Cardiac fibroblast (primary cell): Measurements from ENCODE around the gene TSPAN9.

Experiments used
- DNase-seq, 2 donors: peaks; one replicate each; pipeline versions ENCODE4 v3.0.0 to v3.0.0-alpha.2; 2010; ENCODE audit warnings: low read depth in 2 of 2
- H3K4me3 ChIP-seq, 2 donors: replicated peaks in 1 of 2; 1 replicate in 1 of 2; 2 replicates in 1 of 2; pipeline ENCODE4 v1.5.1; 2011; ENCODE audit warnings: low read depth in 2 of 2, low read length in 2 of 2, mild to moderate bottlenecking in 2 of 2, moderate library complexity in 1 of 2
- TF ChIP-seq, protein P1 (sequence below): IDR thresholded peaks from one replicate; pipeline ENCODE4 v1.5.1; 2011; ENCODE audit warnings: low read depth, mild to moderate bottlenecking, low read length, inconsistent platforms

TSPAN9 gene, protein sequence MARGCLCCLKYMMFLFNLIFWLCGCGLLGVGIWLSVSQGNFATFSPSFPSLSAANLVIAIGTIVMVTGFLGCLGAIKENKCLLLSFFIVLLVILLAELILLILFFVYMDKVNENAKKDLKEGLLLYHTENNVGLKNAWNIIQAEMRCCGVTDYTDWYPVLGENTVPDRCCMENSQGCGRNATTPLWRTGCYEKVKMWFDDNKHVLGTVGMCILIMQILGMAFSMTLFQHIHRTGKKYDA

DNA sequence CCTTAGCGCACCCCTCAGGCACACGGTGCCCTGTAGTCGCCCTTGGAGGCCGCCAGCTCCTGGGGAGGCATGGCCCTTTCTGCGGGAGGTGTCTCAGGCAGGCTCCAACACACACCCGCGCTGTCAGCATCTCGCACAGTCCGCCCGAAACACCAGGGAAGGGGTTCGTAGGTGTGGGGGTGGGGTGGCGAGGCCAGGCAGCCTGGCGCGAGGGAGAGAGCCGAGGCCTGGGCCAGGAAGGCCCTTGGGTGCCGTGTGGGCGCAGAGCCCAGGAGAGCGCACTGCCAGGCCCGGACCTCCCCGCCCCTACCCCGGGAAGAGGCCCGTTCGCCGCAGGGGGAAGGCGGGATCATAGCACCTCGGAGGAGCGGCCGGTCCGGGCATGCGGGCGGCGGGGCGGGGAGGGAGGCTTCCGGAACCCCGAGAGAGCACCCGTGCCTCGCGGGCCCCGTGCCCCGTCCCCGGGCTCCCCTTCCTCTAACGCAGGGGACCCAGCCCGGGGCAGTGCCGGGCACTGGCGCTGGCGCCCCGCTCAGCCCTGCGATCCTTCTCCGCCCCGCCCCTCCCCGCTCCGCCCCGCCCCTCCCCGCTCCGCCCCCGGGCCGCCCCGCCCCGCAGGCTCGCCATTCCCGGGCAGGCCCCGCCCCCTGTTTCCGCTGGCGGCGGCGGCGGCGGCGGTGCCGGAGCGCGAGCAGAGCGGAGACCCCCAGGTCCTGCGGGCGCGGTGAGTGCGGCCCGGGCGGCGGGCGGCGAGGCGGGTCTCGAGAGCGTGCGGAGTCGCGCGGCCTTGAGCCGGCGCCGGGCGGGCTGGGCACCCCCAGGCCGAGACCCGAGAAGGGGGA lies at the start of gene TSPAN9:
TSS of gene TSPAN9 (plus strand) at position 650 of the 842 bp plus-strand sequence. CDS start 123,815 bp downstream, outside the sequence.
- TF ChIP-seq, protein P1, sequence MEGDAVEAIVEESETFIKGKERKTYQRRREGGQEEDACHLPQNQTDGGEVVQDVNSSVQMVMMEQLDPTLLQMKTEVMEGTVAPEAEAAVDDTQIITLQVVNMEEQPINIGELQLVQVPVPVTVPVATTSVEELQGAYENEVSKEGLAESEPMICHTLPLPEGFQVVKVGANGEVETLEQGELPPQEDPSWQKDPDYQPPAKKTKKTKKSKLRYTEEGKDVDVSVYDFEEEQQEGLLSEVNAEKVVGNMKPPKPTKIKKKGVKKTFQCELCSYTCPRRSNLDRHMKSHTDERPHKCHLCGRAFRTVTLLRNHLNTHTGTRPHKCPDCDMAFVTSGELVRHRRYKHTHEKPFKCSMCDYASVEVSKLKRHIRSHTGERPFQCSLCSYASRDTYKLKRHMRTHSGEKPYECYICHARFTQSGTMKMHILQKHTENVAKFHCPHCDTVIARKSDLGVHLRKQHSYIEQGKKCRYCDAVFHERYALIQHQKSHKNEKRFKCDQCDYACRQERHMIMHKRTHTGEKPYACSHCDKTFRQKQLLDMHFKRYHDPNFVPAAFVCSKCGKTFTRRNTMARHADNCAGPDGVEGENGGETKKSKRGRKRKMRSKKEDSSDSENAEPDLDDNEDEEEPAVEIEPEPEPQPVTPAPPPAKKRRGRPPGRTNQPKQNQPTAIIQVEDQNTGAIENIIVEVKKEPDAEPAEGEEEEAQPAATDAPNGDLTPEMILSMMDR: no peak
- H3K4me3 ChIP-seq: peak within 1 kb of the TSS; percentile 81 to 84

DNA sequence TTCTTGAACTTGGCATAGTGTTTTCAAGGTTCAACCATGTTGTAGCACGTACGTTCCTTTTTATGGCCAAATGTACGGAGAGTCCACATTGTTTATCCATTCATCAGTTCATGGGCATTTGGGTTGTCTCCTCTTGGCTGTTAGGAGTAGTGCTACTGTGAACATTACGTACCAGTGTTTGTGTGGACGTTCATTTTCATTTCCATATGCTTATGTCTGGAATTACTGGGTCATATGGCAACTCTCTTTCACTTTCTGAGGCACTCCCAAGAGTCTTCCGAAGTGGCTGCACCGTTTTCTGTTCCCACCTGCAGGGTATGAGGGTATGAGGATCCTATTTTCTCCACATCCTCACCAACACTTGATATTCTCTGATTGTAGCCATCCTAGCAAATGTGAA lies 49.1 kb upstream of the TSPAN9 start:
- TF ChIP-seq, protein P1: no peak
- DNase-seq: no peak
- H3K4me3 ChIP-seq: no peak overlapping the region

More for the DNA sequence above, at the start of gene TSPAN9:
- DNase-seq: peak; percentile 55 to 79

DNA sequence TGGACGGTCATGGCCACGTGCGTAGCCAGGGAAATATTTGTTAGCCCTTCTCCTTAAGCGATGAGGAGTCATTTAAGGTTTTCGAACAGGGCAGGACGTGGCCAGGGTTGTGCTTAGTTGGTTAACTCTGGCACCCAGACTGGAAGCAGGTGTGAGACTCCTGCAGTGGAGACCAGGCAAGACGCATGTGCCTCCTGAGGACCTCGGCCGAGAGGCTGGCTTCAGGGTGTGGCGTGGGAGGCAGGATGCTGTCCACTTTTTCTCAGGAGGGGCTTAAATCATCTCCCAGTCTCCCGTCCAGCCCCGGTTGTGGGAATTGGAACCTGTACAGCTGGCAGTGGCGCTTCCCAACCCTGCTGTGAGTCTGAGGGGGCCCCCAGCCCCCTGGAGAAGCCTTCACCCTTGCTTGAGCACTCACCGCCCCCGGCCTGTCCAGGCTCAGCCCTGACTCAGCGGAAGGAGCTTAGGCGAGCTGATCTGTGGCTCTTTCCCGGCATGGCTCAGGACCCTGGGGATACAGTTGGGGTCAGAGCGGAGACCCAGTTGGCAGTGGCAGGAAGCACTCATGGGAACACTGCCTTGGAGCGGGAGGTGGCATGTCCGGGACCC lies 46.3 kb upstream of the TSPAN9 start:
- no peak for DNase-seq
- TF ChIP-seq, protein P1: no peak
- H3K4me3 ChIP-seq: no peak overlapping the region

DNA sequence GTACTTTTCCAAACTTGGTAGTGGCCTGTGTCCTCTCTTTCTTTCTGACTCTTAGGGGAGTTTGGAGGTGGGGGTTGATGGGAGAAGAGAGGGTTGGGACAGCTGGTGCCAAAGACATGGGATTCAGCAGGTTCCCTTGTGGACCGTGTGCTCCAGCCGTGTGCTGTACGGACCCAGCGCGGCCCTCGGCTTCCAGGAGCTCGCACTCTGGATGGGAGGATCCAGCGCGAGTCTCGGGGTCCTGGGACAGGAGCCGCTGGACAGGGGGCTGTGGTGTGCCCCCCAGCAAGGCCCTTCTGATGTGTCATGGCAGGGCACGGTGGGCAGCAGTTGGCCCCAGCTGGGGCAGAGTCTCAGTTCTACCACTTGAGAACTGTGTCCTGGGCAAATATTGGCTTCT lies 45.0 kb upstream of the TSPAN9 start:
- H3K4me3 ChIP-seq: no peak overlapping the region
- no peak for DNase-seq

DNA sequence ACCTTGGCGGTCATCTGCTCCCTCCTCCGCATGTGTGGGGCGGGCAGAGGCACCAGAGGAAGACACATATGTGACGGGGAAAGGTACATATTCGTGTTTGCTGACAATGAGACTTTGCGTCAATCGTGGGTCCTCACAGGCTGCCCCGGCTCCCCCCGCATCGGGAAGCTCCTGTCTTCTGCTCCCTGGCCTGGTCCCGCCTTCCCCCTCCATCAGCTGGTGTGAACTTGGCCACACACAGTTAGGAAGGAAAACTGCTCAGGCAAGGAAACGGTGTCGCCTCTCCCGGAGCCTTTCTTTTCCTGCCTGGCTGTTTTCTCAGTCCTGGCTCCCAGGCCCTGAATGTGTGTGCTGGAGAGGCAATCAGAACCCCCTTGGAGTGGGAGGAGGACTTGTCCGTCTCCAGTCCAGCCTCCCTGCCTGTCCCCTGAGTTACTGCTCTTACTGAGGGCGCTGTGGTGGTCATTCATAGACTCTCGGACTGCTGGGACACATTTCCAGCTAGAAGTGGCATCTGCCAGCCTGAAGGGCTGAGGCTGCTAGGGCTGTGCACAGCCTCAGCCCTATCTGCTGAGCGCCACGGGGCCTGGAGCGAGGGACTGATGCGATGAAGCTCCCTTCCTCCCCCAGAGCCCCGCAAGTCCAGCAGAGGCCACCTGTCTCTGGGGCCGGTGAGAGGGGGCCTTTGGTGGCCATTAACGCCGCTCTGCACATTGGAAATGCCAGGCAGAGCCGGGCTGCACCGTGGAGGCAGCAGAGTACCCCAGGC lies 44.2 kb upstream of the TSPAN9 start:
- TF ChIP-seq, protein P1: no peak
- no peak for DNase-seq
- H3K4me3 ChIP-seq: no peak overlapping the region

More for the DNA sequence above, 45.0 kb upstream of the TSPAN9 start:
- TF ChIP-seq, protein P1: no peak

DNA sequence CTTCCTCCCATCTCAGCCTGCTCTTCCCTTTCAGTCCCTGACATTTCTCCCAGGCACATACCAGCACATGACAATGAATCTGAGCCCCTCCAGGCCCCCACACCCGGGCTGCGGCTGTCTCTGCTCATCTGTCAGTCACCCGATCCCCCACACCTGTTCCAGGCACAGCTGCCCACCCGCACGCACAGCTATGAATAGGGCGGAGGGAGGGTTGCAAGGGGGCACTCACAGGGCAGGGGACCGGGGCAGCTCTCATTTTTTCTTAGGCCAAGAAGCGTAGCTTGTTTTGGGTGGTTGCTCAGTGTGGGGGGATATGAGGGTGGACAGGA lies 43.7 kb upstream of the TSPAN9 start:
- no peak overlapping the region for H3K4me3 ChIP-seq
- DNase-seq: no peak
- TF ChIP-seq, protein P1: no peak
